Globus pallidus (tissue), 1 donor: ENCODE measurements around the gene ABCA8.
A peak's percentile ranks its signal among the peaks of the same experiment; 100 is the strongest.

ENCODE experiments used
- DNase-seq: peaks from one replicate; pipeline ENCODE4 v3.0.0-alpha.2; 2015; ENCODE audit warnings: low spot score

Gene ABCA8

GRCh38 chr17:68870161-68870826 lies 84.9 kb downstream of the ABCA8 start:
- DNase-seq = no peak

- DNase-seq = no peak
Measured at GRCh38 chr17:68868708-68869107, 86.5 kb downstream of the ABCA8 start.

- DNase-seq = no peak
Measured at GRCh38 chr17:68867759-68868516, 87.3 kb downstream of the ABCA8 start.

GRCh38 chr17:68865584-68865983 lies 89.6 kb downstream of the ABCA8 start:
- DNase-seq = no peak

GRCh38 chr17:68863091-68863652 lies 92.0 kb downstream of the ABCA8 start:
- no peak for DNase-seq

GRCh38 chr17:68861602-68862001 lies 93.6 kb downstream of the ABCA8 start:
- DNase-seq = no peak

- DNase-seq = no peak
Measured at GRCh38 chr17:68860941-68861340, 94.3 kb downstream of the ABCA8 start.

GRCh38 chr17:68854452-68854851 lies 100.7 kb downstream of the ABCA8 start:
- no peak for DNase-seq

- DNase-seq = no peak
Measured at GRCh38 chr17:68853439-68853838, 101.8 kb downstream of the ABCA8 start.

GRCh38 chr17:68853036-68853435 lies 102.2 kb downstream of the ABCA8 start:
- no peak for DNase-seq

GRCh38 chr17:68851890-68852289 lies 103.3 kb downstream of the ABCA8 start:
- no peak for DNase-seq

- no peak for DNase-seq
Measured at GRCh38 chr17:68850749-68851510, 104.3 kb downstream of the ABCA8 start.

- no peak for DNase-seq
Measured at GRCh38 chr17:68849673-68850610, 105.2 kb downstream of the ABCA8 start.

GRCh38 chr17:68847711-68848110 lies 107.5 kb downstream of the ABCA8 start:
- no peak for DNase-seq

- no peak for DNase-seq
Measured at GRCh38 chr17:68843522-68843921, 111.7 kb downstream of the ABCA8 start.

- peak; percentile 46 for DNase-seq
Measured at GRCh38 chr17:68840073-68840472, 115.1 kb downstream of the ABCA8 start.

- DNase-seq = no peak
Measured at GRCh38 chr17:68835071-68835470, 120.1 kb downstream of the ABCA8 start.

GRCh38 chr17:68834328-68834836 lies 120.8 kb downstream of the ABCA8 start:
- DNase-seq = no peak

GRCh38 chr17:68832109-68832802 lies 122.9 kb downstream of the ABCA8 start:
- DNase-seq = no peak

GRCh38 chr17:68831170-68831569 lies 124.0 kb downstream of the ABCA8 start:
- DNase-seq = no peak

- DNase-seq = no peak
Measured at GRCh38 chr17:68830313-68830712, 124.9 kb downstream of the ABCA8 start.
